ENCODE measurements around the gene FAR1. TPM values are rescaled to one million over a fixed set of nuclear protein-coding genes. Genes with fewer than 3 reads are reported as not detected.

FAR1 gene
- polyA plus RNA-seq, 1 of the 3 experiments (the other 2 are of a cell fraction) = 29.0 TPM

GRCh38 chr11:13701506-13701905 is 33.0 kb downstream of the FAR1 start:
- no peak for DNase-seq
- Histone ChIP-seq H3K4me1 (ENCODE audit: control insufficient read depth in 1 of 2, insufficient read depth in 2 of 2, low read depth in 1 of 2, low read length in 1 of 2) (no peaks in the 10 kb centered on the region; a peak in 1 of 4 replicates), H3F3A (replicated peaks; ENCODE audit: insufficient read depth) (no peaks in the 10 kb centered on the region), H3K36me3 (replicated peaks in 1 of 2; ENCODE audit: control insufficient read depth in 1 of 2, insufficient read depth in 2 of 2, low read length in 1 of 2) (peaks cover 47 to 58% of the 10 kb centered on the region in 2 experiments), H3K9me2 (no peaks in the 10 kb centered on the region), H3K9me3 (no peaks in the 10 kb centered on the region), H3K4me2 (no peak overlapping the region), H3K27me3 (ENCODE audit: insufficient read depth) (no peaks in the 10 kb centered on the region), H3K27ac (ENCODE audit: low read depth in 2 of 2, low read length in 1 of 2) (no peak overlapping the region), H3K79me2 (ENCODE audit: insufficient read depth) (peaks cover 29% of the 10 kb centered on the region; the same call in 1 of the 2 replicates), H3K4me3 (ENCODE audit: low read depth in 2 of 2, low read length in 1 of 2) (no peak overlapping the region), H2AFZ (ENCODE audit: low read depth) (no peak overlapping the region), H3K9ac (no peak overlapping the region), H4K20me1 (ENCODE audit: insufficient read depth) (no peaks in the 10 kb centered on the region)
- no peak for TF ChIP-seq POLR2AphosphoS5 (IDR thresholded peaks at IDR 0.05; ENCODE audit: low read depth, low read length)
- POLR2A ChIA-PET = no interaction called here
- WGBS (ENCODE audit: low lambda C conversion rate) = 92% methylated on average over 2 of the region's 2 CpGs
- CTCF ChIA-PET = interaction anchor here (1.3 to 3.0 kb wide), 2 partner anchors 14 to 72 kb away, joined by 3 to 12 read pairs; no protein-coding TSS in a partner anchor

GRCh38 chr11:13702071-13702470 is 33.6 kb downstream of the FAR1 start:
- Histone ChIP-seq H3F3A (replicated peaks; ENCODE audit: insufficient read depth) (no peaks in the 10 kb centered on the region), H3K9ac (no peak overlapping the region), H3K79me2 (ENCODE audit: insufficient read depth) (peaks cover 23% of the 10 kb centered on the region; the same call in 1 of the 2 replicates), H3K9me2 (no peaks in the 10 kb centered on the region), H3K4me1 (ENCODE audit: control insufficient read depth in 1 of 2, insufficient read depth in 2 of 2, low read depth in 1 of 2, low read length in 1 of 2) (no peaks in the 10 kb centered on the region; a peak in 1 of 4 replicates), H3K36me3 (replicated peaks in 1 of 2; ENCODE audit: control insufficient read depth in 1 of 2, insufficient read depth in 2 of 2, low read length in 1 of 2) (peaks cover 47 to 61% of the 10 kb centered on the region in 2 experiments), H4K20me1 (ENCODE audit: insufficient read depth) (no peaks in the 10 kb centered on the region), H3K27me3 (ENCODE audit: insufficient read depth) (no peaks in the 10 kb centered on the region), H3K4me2 (no peak overlapping the region), H3K4me3 (ENCODE audit: low read depth in 2 of 2, low read length in 1 of 2) (no peak overlapping the region), H2AFZ (ENCODE audit: low read depth) (no peak overlapping the region), H3K9me3 (no peaks in the 10 kb centered on the region), H3K27ac (ENCODE audit: low read depth in 2 of 2, low read length in 1 of 2) (no peak overlapping the region)
- TF ChIP-seq FOXJ3 (CRISPR knock-in tag; IDR thresholded peaks at IDR 0.05) (no peak), ELF1 (IDR thresholded peaks at IDR 0.05) (no peak), TCF12 (IDR thresholded peaks at IDR 0.05) (no peak), FOXM1 (IDR thresholded peaks at IDR 0.05; ENCODE audit: low read depth) (no peak), FOSL2 (IDR thresholded peaks at IDR 0.05; ENCODE audit: borderline replicate concordance, low read depth) (no peak), MAX (IDR thresholded peaks at IDR 0.05; ENCODE audit: low read depth) (no peak)
- ChIA-PET CTCF (interaction anchor here (1.3 to 3.0 kb wide), 2 partner anchors 14 to 71 kb away, joined by 3 to 12 read pairs; no protein-coding TSS in a partner anchor), POLR2A (no interaction called here)
- DNase-seq = no peak

GRCh38 chr11:13705710-13706109 is 37.2 kb downstream of the FAR1 start:
- H3F3A ChIP-seq (replicated peaks; ENCODE audit: insufficient read depth) = peaks cover 7% of the 10 kb centered on the region
- H4K20me1 ChIP-seq (ENCODE audit: insufficient read depth) = no peaks in the 10 kb centered on the region
- peaks cover 6% of the 10 kb centered on the region; the same call in 1 of the 2 replicates for H3K79me2 ChIP-seq (ENCODE audit: insufficient read depth)
- H2AFZ ChIP-seq (ENCODE audit: low read depth) = no peak overlapping the region
- TF ChIP-seq USF1 (IDR thresholded peaks at IDR 0.05; ENCODE audit: borderline replicate concordance, low read depth) (no peak), POLR2AphosphoS5 (IDR thresholded peaks at IDR 0.05; ENCODE audit: low read depth, low read length) (no peak), GABPA (IDR thresholded peaks at IDR 0.05; ENCODE audit: low read depth) (no peak), RFX5 (IDR thresholded peaks at IDR 0.05; ENCODE audit: low read length) (no peak), RAD21 (IDR thresholded peaks at IDR 0.05; ENCODE audit: low read length) (no peak), USF2 (IDR thresholded peaks at IDR 0.05; ENCODE audit: borderline replicate concordance, low read depth, low read length) (no peak), MXI1 (IDR thresholded peaks at IDR 0.05; ENCODE audit: low read depth, low read length) (no peak), PBX3 (IDR thresholded peaks at IDR 0.05) (no peak), TCF12 (IDR thresholded peaks at IDR 0.05) (no peak), SIN3A (IDR thresholded peaks at IDR 0.05; ENCODE audit: borderline replicate concordance, low read depth, low read length) (no peak), TEAD4 (IDR thresholded peaks at IDR 0.05; ENCODE audit: borderline replicate concordance, insufficient read depth) (no peak), MAX (IDR thresholded peaks at IDR 0.05; ENCODE audit: low read depth) (no peak), ELF1 (IDR thresholded peaks at IDR 0.05) (no peak), GATA2 (CRISPR knock-in tag; IDR thresholded peaks at IDR 0.05) (no peak), EZH2phosphoT487 (IDR thresholded peaks at IDR 0.05; ENCODE audit: borderline replicate concordance, low read depth) (no peak), RCOR1 (IDR thresholded peaks at IDR 0.05; ENCODE audit: low read length) (no peak), SMC3 (IDR thresholded peaks at IDR 0.05; ENCODE audit: low read depth, low read length) (no peak), YY1 (IDR thresholded peaks at IDR 0.05; ENCODE audit: low read depth) (no peak)
- no peak for DNase-seq
- H3K27me3 ChIP-seq (ENCODE audit: insufficient read depth) = no peaks in the 10 kb centered on the region
- ChIA-PET CTCF (no interaction called here), POLR2A (no interaction called here)
- no peaks in the 10 kb centered on the region for H3K9me3 ChIP-seq
- H3K27ac ChIP-seq (ENCODE audit: low read depth in 2 of 2, low read length in 1 of 2) = no peak overlapping the region; a peak in 1 of 4 replicates
- H3K9ac ChIP-seq = no peak overlapping the region
- H3K9me2 ChIP-seq = no peaks in the 10 kb centered on the region
- H3K36me3 ChIP-seq (replicated peaks in 1 of 2; ENCODE audit: control insufficient read depth in 1 of 2, insufficient read depth in 2 of 2, low read length in 1 of 2) = peaks cover 69 to 81% of the 10 kb centered on the region in 2 experiments
- H3K4me1 ChIP-seq (ENCODE audit: control insufficient read depth in 1 of 2, insufficient read depth in 2 of 2, low read depth in 1 of 2, low read length in 1 of 2) = no peaks in the 10 kb centered on the region; a peak in 1 of 4 replicates
- no peak overlapping the region for H3K4me3 ChIP-seq (ENCODE audit: low read depth in 2 of 2, low read length in 1 of 2)
- H3K4me2 ChIP-seq = no peak overlapping the region

Measured in SK-N-SH (cell line).